NCI-H1436 treated with DMSO at 0.1 percent for 48 hours (cell line): ENCODE results near the gene RCAN2.
"Not testable (repeated sequence)": the region's sequence is repeated elsewhere in the genome, so short reads cannot be mapped to it uniquely, and the experiment has no call there.

Experiments used
- DNase-seq: peaks from one replicate; lab custom pipeline; 2025; lab: John Stamatoyannopoulos, UW

Gene RCAN2

DNA sequence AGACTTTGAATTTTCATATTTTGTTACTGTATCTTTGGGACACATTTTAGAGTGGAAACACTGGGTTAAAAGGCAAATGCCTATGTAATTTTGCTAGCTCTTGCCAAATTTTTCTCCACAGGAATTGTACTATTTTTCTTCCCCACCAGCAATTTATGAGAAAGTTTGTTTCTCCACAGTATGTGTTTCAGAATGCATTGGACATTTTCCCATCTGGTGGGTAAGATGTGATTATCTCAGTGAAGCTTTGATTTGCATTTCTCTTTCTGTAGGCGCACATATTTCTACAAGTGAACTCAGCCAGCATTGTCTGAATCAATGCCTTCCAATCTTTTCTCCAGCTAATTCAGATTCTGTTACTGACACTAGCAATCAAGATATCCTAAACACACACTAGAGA lies 157.8 kb downstream of the RCAN2 start:
- DNase-seq = no peak

DNA sequence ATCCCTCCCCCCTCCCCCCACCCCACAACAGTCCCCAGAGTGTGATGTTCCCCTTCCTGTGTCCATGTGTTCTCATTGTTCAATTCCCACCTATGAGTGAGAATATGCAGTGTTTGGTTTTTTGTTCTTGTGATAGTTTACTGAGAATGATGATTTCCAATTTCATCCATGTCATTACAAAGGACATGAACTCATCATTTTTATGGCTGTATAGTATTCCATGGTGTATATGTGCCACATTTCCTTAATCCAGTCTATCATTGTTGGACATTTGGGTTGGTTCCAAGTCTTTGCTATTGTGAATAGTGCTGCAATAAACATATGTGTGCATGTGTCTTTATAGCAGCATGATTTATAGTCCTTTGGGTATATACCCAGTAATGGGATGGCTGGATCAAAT lies 158.8 kb downstream of the RCAN2 start:
- DNase-seq = not testable (repeated sequence)

DNA sequence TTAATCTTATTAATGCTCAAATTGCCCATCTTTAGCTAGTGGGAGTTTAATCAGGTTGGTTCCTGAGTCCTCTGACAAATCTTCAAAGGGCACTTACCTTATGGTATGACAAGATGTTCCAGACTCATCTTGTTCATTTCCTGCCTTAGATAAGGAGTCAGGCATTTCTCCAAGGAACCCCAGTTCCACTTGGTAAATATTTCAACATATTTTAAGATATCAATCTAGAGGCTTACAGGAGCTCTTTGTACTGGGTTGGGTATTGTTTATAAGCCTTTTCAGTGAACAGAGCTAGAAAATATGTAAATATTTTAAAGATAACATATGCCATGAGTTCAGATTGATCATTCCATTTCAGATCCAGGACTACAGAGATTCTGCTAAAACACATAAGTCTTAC lies 159.8 kb downstream of the RCAN2 start:
- DNase-seq = no peak

DNA sequence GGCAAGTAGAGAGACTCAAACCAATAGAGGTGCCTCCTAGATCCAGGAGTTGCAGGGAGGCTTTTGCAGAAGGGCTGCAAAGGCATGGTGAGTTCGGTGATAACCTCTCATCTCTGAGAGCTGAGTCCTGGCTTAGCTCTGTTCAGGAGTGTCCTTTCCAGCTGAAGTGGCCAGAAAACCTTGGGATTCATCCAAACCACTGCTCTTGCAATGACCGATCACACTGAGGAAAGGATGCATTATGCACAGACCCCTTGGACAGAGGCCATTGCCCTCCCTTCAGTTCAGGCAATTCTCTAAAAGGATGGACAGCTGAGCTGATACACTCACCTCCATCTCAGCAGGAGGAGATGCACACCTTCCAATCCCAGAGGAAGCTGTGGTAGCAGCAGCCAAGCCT lies 161.7 kb downstream of the RCAN2 start:
- DNase-seq = no peak

DNA sequence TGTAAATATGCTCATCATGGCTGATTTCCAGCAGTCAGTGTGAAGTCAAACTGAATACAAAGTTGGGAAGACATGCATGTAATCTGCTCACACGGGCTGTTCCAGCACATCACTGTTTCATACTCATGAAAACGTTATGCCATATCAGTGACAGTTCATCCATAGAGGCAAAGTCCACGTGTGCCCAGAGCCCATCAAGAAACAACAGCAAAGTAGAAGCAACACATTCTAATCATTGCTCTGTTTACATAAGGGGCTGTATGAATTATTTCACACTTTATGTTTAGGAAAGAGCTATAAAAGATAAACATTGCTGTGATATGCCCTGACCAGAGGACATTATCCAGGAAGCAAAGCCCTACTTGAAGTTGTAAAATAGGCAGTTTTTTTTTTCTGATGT lies 163.5 kb downstream of the RCAN2 start:
- no peak for DNase-seq

DNA sequence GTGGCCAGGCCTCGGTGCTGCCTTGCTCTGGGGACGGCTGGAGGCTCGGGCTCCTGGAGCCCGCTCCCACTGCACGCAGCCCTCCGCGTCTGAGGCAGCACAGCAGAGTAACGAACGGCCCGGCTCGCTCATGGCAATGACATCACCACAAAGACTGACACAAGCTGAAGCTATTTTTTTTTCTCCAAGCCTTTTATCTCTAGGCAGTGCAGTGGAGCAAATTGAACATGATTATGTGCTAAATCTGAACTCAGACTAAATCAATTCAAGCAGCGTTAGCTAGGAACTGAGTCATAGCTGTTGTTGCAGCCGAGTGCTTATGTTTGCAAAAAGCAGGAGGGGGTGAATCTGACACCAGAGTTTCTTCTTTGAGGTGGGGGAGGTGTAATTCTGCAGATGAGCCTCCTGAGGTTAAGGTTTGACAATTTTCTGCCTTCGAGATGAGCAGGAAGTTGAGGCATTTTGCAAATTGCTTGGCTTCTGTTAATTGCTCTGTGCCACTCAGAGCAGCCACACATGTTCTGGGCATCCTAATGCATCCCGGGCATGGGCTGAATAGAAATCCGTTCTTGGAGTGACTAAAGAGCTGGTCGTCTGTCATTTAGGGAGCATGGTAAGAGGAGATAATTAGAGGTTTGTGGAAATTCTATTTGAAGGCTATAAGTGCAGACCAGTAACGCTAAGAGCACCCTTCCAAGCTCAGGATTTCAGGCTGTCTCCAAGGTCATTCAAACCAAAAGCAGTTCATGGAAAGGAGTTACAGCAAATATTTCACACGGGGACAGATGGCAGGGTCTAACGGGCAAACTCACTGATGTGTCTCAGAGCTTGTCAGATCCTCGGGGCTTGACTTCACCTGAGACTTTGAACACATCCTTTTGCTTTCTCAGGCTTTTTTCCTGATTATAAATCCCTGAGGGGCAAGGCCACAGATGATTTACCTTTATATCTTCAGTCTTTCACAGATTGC lies 165.4 kb downstream of the RCAN2 start:
- peak; percentile 92 for DNase-seq

DNA sequence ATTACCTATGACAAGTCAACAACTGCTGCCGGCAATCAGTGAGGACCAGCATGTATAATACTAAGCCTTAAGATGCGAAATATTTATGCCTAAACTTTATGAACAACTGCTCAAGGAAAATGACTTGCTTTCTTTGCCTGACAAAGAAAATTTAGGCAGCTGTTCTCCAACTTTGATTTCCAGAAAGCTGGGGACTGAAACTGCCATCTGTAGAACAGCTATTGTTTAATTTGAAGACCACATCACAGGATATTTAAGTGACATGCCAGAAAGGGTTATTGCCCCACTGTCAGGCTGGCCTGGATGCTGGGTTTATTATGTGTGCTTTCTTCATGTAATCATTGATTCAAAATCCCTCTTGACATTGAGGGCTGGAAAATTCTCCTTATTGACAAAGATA lies 166.5 kb downstream of the RCAN2 start:
- no peak for DNase-seq

DNA sequence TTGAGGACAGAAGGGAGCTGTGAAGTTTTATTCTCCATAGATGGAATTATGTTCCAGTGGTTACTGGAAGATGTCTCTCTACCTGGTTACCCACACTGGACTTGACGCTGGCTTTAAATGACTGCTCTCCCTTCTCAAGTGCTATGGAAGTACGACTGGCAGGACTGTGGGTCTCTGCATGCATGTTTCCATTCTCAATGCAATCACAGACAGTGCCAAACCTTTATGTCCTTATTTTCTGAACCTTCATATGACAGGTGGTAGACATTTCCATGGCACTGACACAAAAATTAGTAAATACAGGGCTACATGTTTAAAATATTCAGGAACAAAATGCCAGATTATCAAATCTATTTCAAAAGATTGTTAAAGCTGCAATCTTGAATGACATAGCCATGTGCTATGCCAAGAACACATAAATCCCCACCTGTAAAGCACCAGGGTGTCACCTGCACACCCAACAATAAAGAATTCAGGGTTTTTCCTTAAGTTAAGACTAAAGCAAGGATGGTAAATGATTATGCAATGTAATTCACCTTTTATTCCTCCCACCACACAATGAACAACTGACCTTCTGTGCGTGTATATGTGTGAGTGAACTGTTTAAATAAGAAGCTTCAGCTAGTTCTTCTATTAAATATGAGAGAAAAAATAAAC lies 167.2 kb downstream of the RCAN2 start:
- no peak for DNase-seq

DNA sequence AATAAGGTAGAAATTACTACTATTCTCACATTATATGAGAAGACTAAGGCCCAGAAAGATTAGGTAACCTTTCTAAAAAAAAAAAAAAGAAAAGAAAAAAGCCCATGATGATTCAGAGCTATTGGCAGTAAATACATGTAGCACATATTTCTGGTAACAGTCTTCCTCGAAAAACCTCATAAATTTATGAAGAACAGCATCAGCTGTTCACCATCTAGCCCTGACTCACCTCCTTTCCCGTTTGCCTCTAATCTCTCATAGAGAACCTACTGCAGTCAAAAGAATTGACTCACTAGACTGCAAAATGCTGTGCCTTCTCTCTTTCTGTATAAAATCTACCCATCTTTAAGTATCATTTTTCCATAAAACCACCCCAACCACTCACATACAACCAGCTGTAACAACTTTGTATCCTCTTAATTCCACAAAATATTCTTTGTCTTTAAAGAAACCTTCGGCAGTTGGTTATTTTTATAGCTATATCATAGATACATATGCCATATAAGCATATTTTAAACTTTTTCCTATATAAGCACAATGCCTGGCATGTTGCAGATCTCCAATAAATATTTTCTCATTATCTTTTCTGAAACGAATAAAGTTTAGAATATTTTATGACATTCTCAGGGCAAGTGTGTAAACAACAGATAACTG lies 167.8 kb downstream of the RCAN2 start:
- DNase-seq = no peak

DNA sequence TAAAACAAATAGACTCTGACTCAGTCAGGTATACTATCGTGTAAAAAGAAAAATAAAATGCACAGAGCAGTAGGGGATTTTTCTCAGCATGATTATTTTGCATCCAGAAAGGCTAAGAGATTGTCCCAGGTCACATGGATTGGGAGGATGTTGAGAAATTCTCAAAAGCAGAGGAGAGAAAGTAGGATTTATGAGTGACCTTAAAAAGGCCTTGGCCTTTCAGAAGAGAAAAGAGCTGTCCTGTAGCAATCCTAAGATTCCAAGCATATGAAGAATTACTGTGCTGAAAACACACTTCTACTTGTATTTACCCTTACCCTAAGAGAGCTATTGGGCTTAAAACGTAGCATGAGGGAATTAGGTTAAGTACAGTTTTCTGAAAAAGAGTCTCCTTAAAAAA lies 170.7 kb downstream of the RCAN2 start:
- DNase-seq = no peak

DNA sequence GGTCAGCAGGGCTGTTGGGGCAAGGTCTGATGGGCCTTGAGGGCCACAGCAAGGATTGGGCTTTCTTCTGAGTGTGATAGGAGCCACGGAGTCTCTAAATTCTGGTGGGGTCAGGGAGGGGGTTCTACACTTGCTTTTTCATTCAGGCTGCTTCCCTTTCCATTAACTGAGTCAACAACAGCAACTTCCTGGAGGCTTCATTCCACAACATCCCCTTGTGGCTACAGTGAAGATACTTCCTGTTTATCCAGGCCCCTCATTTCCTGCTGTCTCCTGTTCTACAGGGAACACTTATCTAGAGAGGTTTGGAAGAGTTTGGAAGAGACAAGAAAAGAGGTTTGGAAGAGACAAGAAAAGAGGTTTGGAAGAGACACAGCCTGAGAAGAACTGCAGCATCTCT lies 175.7 kb downstream of the RCAN2 start:
- no peak for DNase-seq

DNA sequence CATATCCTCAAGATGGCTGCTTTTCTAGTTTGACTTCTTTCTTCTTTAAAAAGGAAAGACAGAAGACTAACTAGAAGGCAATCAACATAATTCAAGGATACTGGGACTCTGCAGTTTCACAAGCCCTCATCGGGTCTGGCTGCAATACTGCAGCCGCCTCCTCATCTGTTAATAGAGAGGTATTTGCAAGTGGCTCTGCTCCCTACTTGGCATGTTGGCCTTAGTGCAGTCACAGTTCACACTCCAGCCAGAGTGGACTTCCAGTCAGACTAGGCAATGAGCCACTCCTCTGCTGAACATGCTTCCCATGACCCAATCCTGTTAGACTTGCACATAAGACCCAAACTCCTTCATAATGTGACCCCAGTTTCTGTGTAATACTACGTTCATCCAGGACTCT lies 178.6 kb downstream of the RCAN2 start:
- no peak for DNase-seq

DNA sequence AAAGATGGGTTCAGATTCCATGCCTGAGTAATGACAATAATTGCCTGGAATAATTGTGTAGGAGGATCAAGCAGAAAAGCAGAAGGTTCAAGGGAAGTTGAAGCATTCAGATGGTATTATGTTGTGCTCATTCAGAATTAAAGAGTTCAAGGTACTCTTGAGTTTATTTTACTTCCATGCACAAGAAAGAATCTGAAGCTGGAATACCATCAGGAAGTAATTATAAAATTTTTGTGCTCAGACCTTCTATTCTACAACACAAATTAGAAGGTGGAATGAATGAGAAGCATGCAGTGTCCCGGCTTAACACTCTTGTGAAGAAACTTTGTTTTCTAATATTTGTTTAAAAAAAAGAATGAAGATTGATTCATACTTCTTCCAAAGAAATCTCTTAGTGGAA lies 181.1 kb downstream of the RCAN2 start:
- DNase-seq = no peak

DNA sequence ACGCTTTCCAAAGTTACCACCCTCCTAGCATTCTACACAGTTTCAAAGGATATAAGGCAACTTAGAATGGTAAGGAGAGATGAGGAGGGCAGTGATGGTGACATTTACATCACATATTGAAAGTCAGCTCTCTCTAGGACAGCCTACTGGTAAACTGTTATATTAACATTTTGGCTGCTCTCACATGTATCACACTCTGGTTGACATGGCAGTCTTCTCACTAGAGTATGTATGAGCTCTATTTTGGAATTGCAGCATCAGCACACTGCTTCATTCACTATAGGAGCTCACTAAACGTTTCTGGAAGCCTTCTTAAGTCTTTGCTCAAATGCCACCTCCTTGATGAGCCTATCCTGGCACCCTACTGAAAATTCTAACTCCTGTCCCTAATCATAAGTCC lies 184.8 kb downstream of the RCAN2 start:
- no peak for DNase-seq

DNA sequence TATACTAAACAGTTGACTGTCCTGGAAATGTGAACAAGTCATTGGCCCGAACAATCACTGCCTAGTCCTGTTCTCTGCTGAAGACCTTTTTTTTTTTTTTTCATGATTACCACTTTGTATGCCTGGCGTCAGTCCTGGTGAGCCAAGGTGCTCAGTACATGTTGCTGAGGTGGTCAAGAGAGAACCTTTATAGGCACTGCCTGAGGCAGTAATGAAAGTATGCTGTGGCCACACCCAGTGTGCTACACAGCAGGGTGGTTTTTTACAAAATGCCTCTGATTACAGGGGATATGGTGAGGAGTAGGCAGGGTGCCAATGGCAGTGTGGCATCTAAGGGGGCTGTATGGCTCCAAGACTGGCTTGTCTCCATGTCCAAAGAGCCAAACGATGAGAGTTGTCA lies 185.4 kb downstream of the RCAN2 start:
- no peak for DNase-seq

DNA sequence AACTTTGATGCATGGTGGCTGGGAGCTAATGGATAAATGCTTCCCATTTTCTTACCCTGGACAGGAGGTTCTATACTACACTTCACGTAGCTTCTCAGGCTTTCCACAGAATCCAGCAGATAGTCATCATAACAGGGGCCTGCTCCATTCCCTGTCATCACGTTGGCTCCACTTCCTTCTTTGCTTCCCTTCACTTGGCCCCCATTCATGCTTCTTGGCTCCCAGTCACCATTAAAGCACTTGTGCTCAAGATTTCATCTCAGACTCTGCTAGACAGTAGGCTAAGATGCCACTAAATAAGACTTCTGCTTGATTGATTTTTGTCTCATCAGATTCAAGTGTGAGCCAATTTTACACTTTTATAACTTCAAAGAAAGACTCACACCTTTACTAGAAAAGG lies 186.0 kb downstream of the RCAN2 start:
- no peak for DNase-seq

DNA sequence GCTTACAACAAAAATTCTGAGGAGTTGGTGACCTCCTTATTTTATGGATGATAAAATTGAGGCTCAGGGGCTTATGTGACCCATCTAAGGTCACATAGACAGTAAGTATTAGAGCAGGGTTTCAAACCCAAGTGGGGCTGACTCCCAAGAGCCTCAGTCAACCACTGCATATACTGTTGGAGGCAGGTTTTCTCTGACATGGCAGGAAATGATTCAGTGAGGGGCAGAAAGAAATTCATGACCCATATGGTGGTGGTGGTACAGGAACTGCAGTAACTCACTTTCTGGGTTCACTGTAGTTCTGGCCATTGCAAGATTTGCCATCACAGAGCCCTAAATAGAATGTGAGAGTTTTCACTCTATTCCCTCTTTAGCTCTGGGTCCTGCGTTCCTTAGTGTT lies 188.4 kb downstream of the RCAN2 start:
- no peak for DNase-seq

DNA sequence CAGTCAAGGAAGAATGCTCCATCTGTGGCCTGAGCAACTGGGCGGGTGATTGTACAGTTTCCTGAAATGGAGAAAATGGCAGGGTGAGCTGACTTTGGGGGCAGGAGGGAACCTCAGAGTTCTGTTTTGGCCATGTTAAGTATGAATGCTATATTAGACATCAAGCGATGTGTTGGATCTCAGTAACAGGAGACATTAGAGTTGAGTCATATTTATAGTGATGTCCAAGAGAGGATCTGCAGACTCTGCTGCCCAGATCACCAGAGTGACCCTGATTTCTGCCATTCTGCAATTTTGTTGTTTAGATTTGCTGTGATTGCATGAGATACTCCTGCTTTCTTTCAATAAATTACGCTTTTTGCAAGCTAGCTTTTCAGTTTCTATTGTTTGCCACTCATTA lies 189.1 kb downstream of the RCAN2 start:
- DNase-seq = no peak

DNA sequence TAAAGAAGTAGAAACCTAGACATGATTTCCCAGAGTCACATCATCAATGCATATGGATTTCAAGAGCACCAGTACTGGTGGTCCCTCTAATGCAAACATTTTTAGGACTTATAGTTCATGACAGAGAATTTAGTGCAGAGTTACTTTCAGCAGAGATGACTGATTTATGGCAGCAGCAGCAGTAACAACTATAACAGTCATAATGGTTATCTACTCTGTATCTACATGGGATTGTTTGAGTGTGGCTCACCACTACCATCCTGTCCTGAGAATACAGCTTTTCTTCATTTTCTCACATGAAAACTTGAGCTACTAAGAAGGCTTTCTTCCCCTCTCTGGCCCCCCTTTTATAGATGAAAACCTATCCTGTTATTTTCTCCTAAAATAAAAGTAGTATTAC lies 192.0 kb downstream of the RCAN2 start:
- DNase-seq = no peak

DNA sequence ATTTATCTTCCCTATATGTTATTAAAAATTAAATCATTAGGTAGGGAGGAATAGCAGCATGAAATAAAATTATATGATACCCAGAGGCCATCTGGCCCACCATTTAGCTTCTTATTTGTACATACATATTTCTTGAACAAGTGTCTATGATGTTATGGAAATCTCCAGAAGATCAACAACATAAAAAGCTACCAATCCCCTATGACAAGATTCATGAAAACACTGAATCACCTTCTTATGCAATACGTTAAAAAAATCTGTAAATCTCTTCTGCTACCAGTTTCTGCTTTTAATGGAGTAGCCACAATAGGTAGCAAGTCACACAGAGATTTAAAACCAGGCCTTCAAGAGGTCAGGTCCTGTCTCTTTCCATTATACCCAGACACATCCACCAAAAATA lies 194.7 kb downstream of the RCAN2 start:
- no peak for DNase-seq

DNA sequence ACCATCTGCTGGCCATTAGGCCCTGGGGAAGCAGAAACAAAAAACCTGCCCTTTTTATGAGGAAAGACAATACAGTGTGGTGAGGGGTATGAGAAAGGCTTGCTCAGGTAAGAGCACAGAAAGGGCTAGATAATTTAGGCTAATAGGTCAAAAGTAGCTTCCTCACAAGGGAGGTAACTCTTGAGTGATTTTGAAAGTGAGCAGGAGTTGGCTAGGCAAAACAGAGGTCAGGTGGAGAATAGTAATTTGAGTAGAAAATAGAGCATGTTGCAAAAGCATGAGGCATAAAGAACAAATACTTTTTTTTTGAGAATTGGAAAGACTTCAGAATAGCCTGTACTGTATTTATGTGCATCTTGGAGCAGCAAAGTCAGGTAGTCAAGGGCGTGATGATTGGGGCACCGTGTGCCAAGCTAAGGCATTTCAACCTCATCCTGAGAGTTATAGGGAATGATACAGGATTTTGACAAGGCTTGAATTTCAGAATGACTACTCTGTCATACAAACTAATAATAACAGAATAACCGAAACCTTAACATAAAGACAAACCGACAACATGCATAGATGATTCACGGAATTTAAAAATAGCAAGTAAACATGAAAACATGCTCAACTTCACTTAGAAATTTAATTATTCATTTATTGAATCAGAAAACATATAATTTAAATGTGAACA lies 197.5 kb downstream of the RCAN2 start:
- DNase-seq = no peak

DNA sequence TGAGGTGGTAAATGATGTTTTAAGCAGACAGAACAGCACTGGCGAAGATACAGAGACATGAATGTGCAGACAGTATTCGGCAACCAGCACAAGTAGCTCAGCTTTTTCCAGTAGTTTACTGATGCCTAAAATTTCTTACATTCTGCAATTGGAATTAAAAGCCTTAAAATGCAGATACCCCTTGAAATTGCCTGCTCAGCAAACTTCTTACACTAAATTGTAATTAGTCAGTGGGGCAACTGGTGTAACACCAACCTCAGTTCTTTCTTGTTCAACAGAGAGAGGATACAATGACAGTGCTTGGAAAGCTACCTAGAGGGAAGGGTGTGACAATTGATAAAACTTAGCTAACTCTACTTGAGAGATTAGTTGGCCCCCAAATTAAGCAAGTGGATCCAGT lies 199.4 kb downstream of the RCAN2 start:
- no peak for DNase-seq

DNA sequence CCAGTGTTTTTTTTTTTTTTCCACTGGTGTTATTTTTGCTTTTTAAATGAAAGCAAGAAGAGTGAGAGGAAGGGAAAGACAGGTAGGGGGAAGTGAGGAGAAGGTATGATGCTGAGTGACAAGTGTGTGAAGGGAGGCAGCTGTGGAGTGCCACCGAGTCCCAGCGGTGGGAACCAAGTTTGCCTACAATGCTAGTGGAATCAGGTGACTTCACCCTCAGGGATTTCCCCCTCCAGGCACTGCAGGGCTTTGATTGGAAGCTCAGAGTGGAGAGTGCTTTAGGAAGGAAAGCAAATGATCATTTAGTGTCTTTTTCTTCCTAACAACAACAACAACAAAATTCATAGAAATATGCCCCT lies 200.0 kb downstream of the RCAN2 start:
- no peak for DNase-seq
